NCI-H2196 (cell line): Measurements from ENCODE around the gene MTFR1L.

Experiments
- DNase-seq: peaks from one replicate; lab custom pipeline; 2025; ENCODE audit not compliant: unreplicated experiment; lab: John Stamatoyannopoulos, UW

Gene MTFR1L

GRCh38 chr1:25819491-25820246, at the start of gene MTFR1L:
Gene MTFR1L, plus strand, starts transcription at chr1:25819954. Its CDS starts 3,151 bp downstream, at chr1:25823105.
- peak; percentile 88 for DNase-seq

- DNase-seq: no peak
These were observed 49.1 kb upstream of the MTFR1L start for GRCh38 chr1:25770541-25771220.

- peak; percentile 39 for DNase-seq
These were observed 48.3 kb upstream of the MTFR1L start for GRCh38 chr1:25771221-25772114.

- DNase-seq: no peak
These were observed 47.6 kb upstream of the MTFR1L start for GRCh38 chr1:25772164-25772563.

GRCh38 chr1:25772692-25773245, 47.0 kb upstream of the MTFR1L start:
- DNase-seq: no peak

GRCh38 chr1:25773441-25774125, 46.2 kb upstream of the MTFR1L start:
- no peak for DNase-seq

GRCh38 chr1:25774206-25774803, 45.4 kb upstream of the MTFR1L start:
- DNase-seq: no peak

GRCh38 chr1:25774921-25775771, 44.6 kb upstream of the MTFR1L start:
- peak; percentile 19 for DNase-seq

- no peak for DNase-seq
These were observed 40.4 kb upstream of the MTFR1L start for GRCh38 chr1:25779388-25779787.

GRCh38 chr1:25779894-25780293, 39.9 kb upstream of the MTFR1L start:
- no peak for DNase-seq

- DNase-seq: peak; percentile 28
These were observed 39.2 kb upstream of the MTFR1L start for GRCh38 chr1:25780318-25781129.

GRCh38 chr1:25781130-25781433, 38.7 kb upstream of the MTFR1L start:
- DNase-seq: no peak

- DNase-seq: no peak
These were observed 37.0 kb upstream of the MTFR1L start for GRCh38 chr1:25782608-25783201.

- no peak for DNase-seq
These were observed 35.1 kb upstream of the MTFR1L start for GRCh38 chr1:25784575-25785051.

- no peak for DNase-seq
These were observed 34.3 kb upstream of the MTFR1L start for GRCh38 chr1:25785333-25786067.

GRCh38 chr1:25786887-25787759, 32.6 kb upstream of the MTFR1L start:
- no peak for DNase-seq
